Activated naive CD4-positive, alpha-beta T cell treated with anti-CD3 and anti-CD28 coated beads for 36 hours (primary cell): ENCODE measurements around the gene STRN3. TPM values are rescaled to one million over a fixed set of nuclear protein-coding genes. Genes with fewer than 3 reads are reported as not detected.
A peak's percentile ranks its signal among the peaks of the same experiment; 100 is the strongest.

Source experiments
- CTCF ChIA-PET: fragments of 350-600 bp; sonication (Branson Sonifier 250); formaldehyde crosslinking; loops from one replicate; lab custom pipeline; 2021; ENCODE audit warnings: antibody characterized with exemption; lab: Charles Lee
- DNase-seq: peaks from one replicate; pipeline ENCODE4 v3.0.0-alpha.2; 2020
- H3K27ac Mint-ChIP-seq: one replicate; pipeline ENCODE4 v1.8.0; 2021; ENCODE audit warnings: mild to moderate bottlenecking, mixed read lengths
- H3K27me3 Mint-ChIP-seq: one replicate; pipeline ENCODE4 v1.8.0; 2021; ENCODE audit warnings: low read depth, mixed read lengths
- H3K36me3 Mint-ChIP-seq: one replicate; pipeline ENCODE4 v1.8.0; 2021; ENCODE audit warnings: low read depth, mixed read lengths
- H3K4me1 Mint-ChIP-seq: one replicate; pipeline ENCODE4 v1.8.0; 2021; ENCODE audit warnings: low read depth, mixed read lengths
- H3K4me3 Mint-ChIP-seq: one replicate; pipeline ENCODE4 v1.8.0; 2021; ENCODE audit warnings: mild to moderate bottlenecking, moderate library complexity, mixed read lengths
- H3K9me3 Mint-ChIP-seq: one replicate; pipeline ENCODE4 v1.8.0; 2021; ENCODE audit warnings: mixed read lengths
- intact Hi-C: fragments of 100-400 bp; cut with micrococcal nuclease; formaldehyde crosslinking; loops from one replicate; pipeline ENCODE4 v1.15.1; 2023
- total RNA-seq, 2 experiments: library from RNA; stranded (reverse); gene quantifications; one replicate each; pipeline ENCODE4 v1.2.3, GENCODE V29; 2021

Gene STRN3
- total RNA-seq, 2 experiments from 2014 or later = 12.6 to 13.8 TPM

DNA sequence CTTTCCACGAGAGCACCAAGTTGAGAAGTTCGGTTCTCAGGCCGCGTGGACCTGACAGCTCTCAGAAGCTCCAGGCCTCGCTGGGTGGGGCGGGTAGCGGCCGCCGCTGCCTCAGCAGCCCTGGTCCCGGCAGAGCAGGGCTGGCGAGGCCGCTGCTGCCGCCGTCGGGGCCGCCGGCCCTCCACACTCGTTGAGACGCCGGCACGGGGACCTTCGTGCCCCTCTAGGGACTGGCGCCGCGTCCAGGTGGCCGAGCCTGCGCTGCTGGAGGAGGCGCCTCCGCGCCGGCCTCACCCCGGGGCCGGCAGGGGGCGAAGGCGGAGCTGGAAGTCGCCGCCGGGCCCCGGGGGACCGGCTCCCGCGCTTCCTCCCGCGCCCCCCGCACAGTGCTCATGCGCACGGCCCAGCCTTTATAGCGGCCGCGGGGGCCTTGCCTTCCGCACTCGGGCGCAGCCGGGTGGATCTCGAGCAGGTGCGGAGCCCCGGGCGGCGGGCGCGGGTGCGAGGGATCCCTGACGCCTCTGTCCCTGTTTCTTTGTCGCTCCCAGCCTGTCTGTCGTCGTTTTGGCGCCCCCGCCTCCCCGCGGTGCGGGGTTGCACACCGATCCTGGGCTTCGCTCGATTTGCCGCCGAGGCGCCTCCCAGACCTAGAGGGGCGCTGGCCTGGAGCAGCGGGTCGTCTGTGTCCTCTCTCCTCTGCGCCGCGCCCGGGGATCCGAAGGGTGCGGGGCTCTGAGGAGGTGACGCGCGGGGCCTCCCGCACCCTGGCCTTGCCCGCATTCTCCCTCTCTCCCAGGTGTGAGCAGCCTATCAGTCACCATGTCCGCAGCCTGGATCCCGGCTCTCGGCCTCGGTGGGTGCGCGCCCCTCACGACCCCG, 151.8 kb downstream of the STRN3 start, which contains the start of gene COCH:
COCH (plus strand) TSS at position 440 of the 879 bp plus-strand sequence; CDS start at position 820, 380 bp downstream.
- intact Hi-C loops = loop anchor here (2.0 to 10.0 kb wide), 2 partner anchors 20 to 480 kb away; no protein-coding TSS in a partner anchor

DNA sequence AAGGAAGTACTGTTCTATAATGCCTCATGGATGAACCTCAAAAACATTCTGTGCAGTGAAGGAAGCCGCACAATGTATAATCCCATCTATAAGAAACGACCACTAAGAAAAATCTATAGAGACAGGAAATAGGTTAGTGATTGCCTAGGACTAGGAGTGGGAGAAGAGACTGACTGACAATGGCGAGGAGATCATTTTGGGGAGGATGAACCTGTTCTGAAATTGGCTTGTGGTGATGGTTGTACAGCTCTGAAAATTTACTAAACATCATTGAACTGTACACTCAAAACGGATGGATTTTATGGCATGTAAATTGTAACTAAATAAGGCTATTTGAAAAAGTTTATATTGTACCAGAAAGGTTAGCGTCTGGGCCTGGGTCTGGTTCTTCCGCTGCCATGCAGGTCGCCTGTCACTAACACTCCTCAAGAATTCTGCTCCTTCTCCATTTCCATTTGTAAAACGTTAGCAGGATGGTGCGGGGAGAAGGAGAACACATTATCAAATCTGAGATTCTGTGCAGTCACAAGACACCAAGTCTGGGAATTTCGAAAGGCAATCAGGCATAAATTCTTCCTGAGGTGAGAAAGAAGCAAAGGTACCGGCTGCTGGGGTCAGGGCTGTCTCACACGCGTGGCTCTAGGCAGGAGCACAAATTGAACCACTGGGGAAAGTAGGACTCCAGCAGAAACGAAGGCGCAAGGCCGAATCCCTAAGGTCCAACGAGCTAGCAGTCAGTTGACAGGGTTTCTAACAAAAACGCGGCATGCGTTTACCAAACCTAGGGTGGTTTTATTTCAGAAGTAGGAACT, 152.7 kb downstream of the STRN3 start:
- H3K4me1 Mint-ChIP-seq = peaks cover 9% of the 10 kb centered on the region
- peaks cover 49% of the 10 kb centered on the region for H3K27me3 Mint-ChIP-seq
- H3K27ac Mint-ChIP-seq = no peak overlapping the region
- H3K4me3 Mint-ChIP-seq = peak overlapping the region; percentile 16
- no peaks in the 10 kb centered on the region for H3K9me3 Mint-ChIP-seq
- DNase-seq = no peak
- H3K36me3 Mint-ChIP-seq = no peaks in the 10 kb centered on the region
- intact Hi-C loops = loop anchor here (2.0 to 10.0 kb wide), 2 partner anchors 19 to 481 kb away; no protein-coding TSS in a partner anchor
- CTCF ChIA-PET = interaction anchor here (0.6 to 1.9 kb wide), 2 partner anchors 130 to 209 kb away, joined by 3 to 5 read pairs; no protein-coding TSS in a partner anchor

More for the DNA sequence above, 151.8 kb downstream of the STRN3 start, which contains the start of gene COCH:
- Mint-ChIP-seq H3K9me3 (no peaks in the 10 kb centered on the region), H3K36me3 (no peaks in the 10 kb centered on the region), H3K27me3 (peaks cover 45% of the 10 kb centered on the region), H3K27ac (no peak within 1 kb of the TSS), H3K4me3 (peak within 1 kb of the TSS; percentile 78), H3K4me1 (peaks cover 9% of the 10 kb centered on the region)
- DNase-seq = peak; percentile 34
- CTCF ChIA-PET = interaction anchor here (0.6 to 1.9 kb wide), 3 partner anchors 131 to 476 kb away, joined by 3 to 5 read pairs (median 3); no protein-coding TSS in a partner anchor

DNA sequence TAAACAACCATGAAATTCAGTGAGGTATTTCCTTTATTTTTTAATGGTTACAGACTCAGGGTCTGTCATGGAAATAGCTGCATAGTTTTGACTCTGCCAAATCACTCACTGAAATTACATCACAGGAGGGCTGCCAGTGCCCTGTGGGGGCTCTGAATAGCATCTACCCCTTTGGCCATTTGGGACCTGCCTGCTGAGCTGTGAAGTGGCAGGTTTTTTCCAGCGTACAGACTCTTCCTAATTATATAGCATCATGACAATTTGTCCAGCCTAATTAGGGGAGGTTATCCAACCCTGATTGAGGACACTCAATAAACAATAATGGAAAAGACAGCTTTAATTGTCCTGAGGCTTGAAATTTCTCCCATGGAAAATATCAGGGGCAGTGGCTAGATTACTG, 153.6 kb downstream of the STRN3 start:
- Mint-ChIP-seq H3K4me1 (peaks cover 9% of the 10 kb centered on the region), H3K27ac (no peak overlapping the region), H3K4me3 (no peak overlapping the region), H3K27me3 (peaks cover 49% of the 10 kb centered on the region), H3K9me3 (no peaks in the 10 kb centered on the region), H3K36me3 (no peaks in the 10 kb centered on the region)
- no peak for DNase-seq
- CTCF ChIA-PET = no interaction called here
- intact Hi-C loops = loop anchor here (10.0 kb wide), 1 partner anchor 482 kb away; no protein-coding TSS in a partner anchor

DNA sequence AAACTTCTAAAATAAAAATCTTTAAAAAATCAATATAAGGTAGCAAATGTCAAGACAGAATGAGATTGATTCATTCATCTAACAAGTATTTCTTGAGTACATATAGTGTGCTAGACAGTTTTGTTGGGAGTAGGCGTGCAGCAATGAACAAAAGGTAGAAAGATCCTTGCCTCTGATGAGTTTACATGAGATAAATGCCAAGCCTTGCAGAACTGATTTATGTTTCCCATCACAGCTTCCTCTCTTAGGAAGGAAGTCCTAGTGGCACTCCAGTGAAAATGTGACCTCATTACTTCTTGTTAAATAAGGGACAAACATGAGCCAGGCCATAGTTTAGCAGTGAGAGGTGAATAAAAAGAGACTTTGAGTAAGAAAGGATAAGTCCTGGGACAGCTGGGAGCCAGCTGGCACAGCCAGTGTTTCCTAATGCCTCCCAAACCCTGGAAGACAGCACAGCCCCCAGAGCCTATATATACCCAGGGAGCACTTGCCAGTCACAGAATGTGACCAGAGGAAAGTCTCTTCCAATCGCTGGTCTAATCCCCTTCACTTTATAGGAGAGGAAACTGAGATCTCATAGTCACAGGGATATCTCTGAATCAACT, 156.5 kb downstream of the STRN3 start:
- Mint-ChIP-seq H3K9me3 (no peaks in the 10 kb centered on the region), H3K36me3 (no peaks in the 10 kb centered on the region), H3K4me1 (peaks cover 3% of the 10 kb centered on the region), H3K27ac (no peak overlapping the region), H3K4me3 (no peak overlapping the region), H3K27me3 (peaks cover 31% of the 10 kb centered on the region)
- DNase-seq = no peak
- CTCF ChIA-PET = interaction anchor here (0.7 kb wide), 1 partner anchor 99 kb away, joined by 4 read pairs; no protein-coding TSS in a partner anchor
- intact Hi-C loops = loop anchor here (10.0 kb wide), 1 partner anchor 485 kb away; no protein-coding TSS in a partner anchor

DNA sequence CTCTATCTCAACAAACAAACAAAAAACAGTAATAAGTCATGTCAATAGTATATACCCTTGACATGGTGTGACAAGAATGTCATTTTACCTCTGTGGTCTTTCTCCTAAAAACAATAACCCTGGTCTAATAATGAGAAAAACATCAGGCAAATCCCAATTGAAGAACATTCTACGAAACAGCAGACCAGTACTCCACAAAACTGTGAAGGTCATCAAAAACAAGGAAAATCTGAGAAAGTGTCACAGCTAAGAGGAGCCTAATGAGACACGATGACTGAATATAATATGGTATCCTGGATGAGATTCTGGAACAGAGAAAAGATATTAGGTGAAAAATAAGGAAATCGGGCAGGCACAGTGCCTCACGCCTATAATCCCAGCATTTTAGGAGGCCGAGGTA, 157.4 kb downstream of the STRN3 start:
- Mint-ChIP-seq H3K9me3 (no peaks in the 10 kb centered on the region), H3K36me3 (no peaks in the 10 kb centered on the region), H3K4me3 (no peak overlapping the region), H3K4me1 (peaks cover under 1% of the 10 kb centered on the region), H3K27ac (no peak overlapping the region), H3K27me3 (peaks cover 30% of the 10 kb centered on the region)
- intact Hi-C loops = no loop called here
- CTCF ChIA-PET = interaction anchor here (0.7 kb wide), 1 partner anchor 100 kb away, joined by 4 read pairs; no protein-coding TSS in a partner anchor
- no peak for DNase-seq

DNA sequence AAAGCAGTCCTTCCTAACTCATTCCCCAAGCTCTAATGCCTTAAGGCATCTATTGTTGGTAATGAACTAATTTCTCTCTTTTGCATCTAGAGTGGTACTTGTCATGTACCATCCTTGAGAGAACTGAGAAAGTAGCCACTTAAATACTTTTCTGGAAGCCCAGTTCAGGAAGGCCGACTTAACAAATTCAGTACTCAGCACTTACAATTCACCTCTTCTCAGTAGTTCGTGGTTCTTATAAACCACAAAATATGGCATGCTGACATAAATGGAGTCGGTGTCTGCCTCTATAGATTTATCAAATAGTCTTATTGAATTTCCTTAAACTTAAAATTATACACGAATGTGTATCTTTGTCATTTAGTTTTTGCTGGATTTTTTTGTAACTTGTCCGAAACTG, 161.2 kb downstream of the STRN3 start:
- DNase-seq = no peak
- Mint-ChIP-seq H3K4me3 (no peak overlapping the region), H3K27me3 (peaks cover 31% of the 10 kb centered on the region), H3K4me1 (no peaks in the 10 kb centered on the region), H3K27ac (no peak overlapping the region), H3K9me3 (no peaks in the 10 kb centered on the region), H3K36me3 (no peaks in the 10 kb centered on the region)
- intact Hi-C loops = no loop called here
- CTCF ChIA-PET = interaction anchor here (0.5 kb wide), 1 partner anchor 203 kb away, joined by 3 read pairs; no protein-coding TSS in a partner anchor

DNA sequence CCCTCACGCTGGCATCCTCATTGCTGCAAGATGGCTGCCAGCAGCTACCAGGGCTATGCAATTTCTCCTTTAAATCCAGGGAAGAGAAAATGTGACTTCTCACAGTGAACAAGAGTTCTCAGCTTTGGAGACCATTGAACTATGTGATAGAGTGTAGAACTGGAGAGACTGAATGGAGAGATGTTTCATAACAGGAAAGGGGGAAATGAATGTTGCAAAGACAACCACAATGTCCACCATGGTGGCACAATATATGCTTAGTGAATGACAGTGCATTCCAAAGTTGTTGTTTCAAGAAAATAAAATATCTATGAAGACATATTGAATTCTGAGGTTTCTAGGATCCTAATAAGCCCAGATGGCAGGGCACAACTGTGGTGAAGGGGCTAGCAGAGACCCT, 165.0 kb downstream of the STRN3 start:
- Mint-ChIP-seq H3K27ac (no peak overlapping the region), H3K36me3 (no peaks in the 10 kb centered on the region), H3K4me1 (no peaks in the 10 kb centered on the region), H3K27me3 (peaks cover 33% of the 10 kb centered on the region), H3K9me3 (no peaks in the 10 kb centered on the region), H3K4me3 (no peak overlapping the region)
- DNase-seq = no peak
- intact Hi-C loops = no loop called here
- CTCF ChIA-PET = no interaction called here

DNA sequence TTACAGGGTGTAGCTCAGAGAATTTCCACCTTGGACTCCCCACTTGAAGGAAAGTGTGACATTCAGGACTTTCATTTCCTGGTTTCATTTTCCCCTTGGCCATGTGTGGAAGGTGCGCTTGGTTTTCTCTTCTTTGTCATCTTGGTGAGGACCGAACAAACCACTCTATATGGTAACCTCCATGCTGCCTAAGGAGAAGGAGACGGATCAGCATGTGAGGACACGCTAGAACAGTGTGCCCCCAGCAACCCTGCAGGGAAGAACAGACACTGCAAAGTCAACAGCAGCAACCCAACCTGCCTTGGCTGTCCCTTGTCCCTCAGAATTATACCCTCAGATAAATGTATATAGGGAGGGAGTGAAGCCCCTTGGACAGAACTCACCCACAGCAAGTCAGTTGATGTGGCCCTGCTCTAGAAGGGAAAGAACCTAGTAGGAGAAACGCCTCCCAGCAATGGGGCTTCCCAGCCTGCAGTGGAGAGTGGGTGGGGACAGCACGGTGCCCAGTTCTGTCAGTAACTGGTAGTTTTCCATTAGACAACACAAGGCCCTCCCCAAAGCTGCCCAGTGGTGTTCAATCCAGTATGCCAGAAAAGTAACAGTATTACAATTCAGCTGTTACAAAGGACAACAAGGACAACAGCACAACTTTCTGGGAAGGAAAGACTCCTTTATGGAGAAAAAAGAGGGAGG, 170.7 kb downstream of the STRN3 start:
- Mint-ChIP-seq H3K9me3 (no peaks in the 10 kb centered on the region), H3K36me3 (no peaks in the 10 kb centered on the region), H3K4me3 (no peak overlapping the region), H3K27me3 (peaks cover 17% of the 10 kb centered on the region), H3K27ac (peak overlapping the region; percentile 12), H3K4me1 (peaks cover 17% of the 10 kb centered on the region)
- DNase-seq = peak; percentile 61
- CTCF ChIA-PET = no interaction called here
- intact Hi-C loops = loop anchor here (1.0 to 2.0 kb wide), 3 partner anchors 19 to 233 kb away; partner anchors contain the start of genes COCH, SCFD1 and STRN3

DNA sequence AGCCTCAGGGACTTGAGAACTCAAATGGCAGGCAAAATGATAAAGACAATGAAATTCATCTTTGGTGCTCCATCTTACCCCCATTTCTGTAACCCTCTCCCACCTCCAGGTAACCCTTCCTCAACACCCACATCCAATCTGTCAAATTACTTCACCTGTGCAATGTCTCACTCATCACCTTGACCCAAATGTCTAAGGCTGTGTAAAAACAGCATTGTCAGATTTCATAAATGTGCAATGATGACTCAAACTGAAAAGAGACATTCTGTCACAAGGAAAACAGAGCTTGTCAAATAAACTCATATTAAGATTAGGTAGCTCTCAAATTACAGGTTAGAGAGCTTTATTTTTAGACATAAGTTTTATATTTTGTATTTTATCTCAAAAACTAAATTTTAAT, 171.7 kb downstream of the STRN3 start:
- CTCF ChIA-PET = interaction anchor here (0.8 kb wide), 1 partner anchor 223 kb away, joined by 3 read pairs; no protein-coding TSS in a partner anchor
- no peaks in the 10 kb centered on the region for H3K9me3 Mint-ChIP-seq
- intact Hi-C loops = loop anchor here (2.0 kb wide), 2 partner anchors 20 to 172 kb away; partner anchors contain the start of genes COCH and STRN3
- H3K4me1 Mint-ChIP-seq = peaks cover 17% of the 10 kb centered on the region
- H3K27me3 Mint-ChIP-seq = peaks cover 22% of the 10 kb centered on the region
- H3K36me3 Mint-ChIP-seq = no peaks in the 10 kb centered on the region
- no peak overlapping the region for H3K27ac Mint-ChIP-seq
- no peak for DNase-seq
- H3K4me3 Mint-ChIP-seq = no peak overlapping the region

DNA sequence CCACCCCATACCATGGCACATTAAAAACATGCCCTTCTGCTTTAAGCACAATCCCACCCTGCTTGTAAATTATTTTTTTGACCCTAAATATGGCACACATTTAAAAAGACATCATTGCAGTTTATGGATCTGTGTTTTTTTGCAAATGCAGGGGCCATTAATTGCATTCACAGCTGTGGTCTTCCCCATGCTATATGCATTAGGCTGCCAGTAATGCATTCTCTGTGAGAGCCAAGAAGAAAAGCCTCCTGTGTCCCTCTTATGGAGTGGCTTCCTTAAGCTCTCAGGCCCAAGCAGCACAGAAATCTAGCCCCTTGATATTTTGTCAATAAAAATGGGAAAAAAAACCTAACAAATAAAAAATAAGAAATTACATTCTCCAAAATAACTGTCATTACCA, 172.2 kb downstream of the STRN3 start:
- Mint-ChIP-seq H3K4me1 (peaks cover 17% of the 10 kb centered on the region), H3K4me3 (no peak overlapping the region), H3K27ac (no peak overlapping the region), H3K27me3 (peaks cover 25% of the 10 kb centered on the region), H3K9me3 (no peaks in the 10 kb centered on the region), H3K36me3 (no peaks in the 10 kb centered on the region)
- CTCF ChIA-PET = no interaction called here
- no peak for DNase-seq
- intact Hi-C loops = loop anchor here (2.0 kb wide), 2 partner anchors 21 to 173 kb away; partner anchors contain the start of genes COCH and STRN3

DNA sequence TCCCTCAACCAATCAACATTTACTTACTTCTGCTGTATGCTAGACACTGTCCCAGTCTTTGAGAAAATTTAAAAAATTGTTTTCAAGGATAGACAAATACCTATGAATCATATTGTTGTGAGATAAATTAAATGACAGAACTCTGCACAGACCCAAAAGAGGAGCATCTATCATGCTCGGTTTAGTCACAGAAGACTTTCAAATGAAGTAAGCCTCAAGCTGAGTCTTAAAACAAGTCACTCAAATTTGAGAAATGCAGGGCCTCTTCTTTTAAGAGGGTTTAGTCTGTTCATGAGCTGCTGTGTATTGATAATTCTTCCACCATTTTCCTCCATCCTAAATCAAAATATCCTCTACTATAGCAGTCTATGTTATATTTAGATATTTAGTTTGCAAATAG, 176.2 kb downstream of the STRN3 start:
- peaks cover 9% of the 10 kb centered on the region for H3K4me1 Mint-ChIP-seq
- CTCF ChIA-PET = no interaction called here
- no peak for DNase-seq
- intact Hi-C loops = no loop called here
- H3K36me3 Mint-ChIP-seq = no peaks in the 10 kb centered on the region
- peaks cover 32% of the 10 kb centered on the region for H3K27me3 Mint-ChIP-seq
- H3K4me3 Mint-ChIP-seq = no peak overlapping the region
- no peak overlapping the region for H3K27ac Mint-ChIP-seq
- H3K9me3 Mint-ChIP-seq = no peaks in the 10 kb centered on the region
